H1 (cell line): ENCODE data around the gene BRCC3. TPM values are rescaled to one million over a fixed set of nuclear protein-coding genes. Genes with fewer than 3 reads are reported as not detected.
A peak's percentile ranks its signal among the peaks of the same experiment; 100 is the strongest.

Experiments used
- CTCF ChIA-PET: fragments of 300-600 bp; sonication (Branson Sonifier 250); formaldehyde crosslinking; loops from one replicate; lab custom pipeline; 2021; ENCODE audit not compliant: partially characterized antibody; lab: Charles Lee
- POLR2A ChIA-PET: fragments of 300-600 bp; sonication (Branson Sonifier 250); formaldehyde crosslinking; loops from one replicate; lab custom pipeline; 2021; ENCODE audit warnings: inconsistent platforms; ENCODE audit not compliant: partially characterized antibody; lab: Charles Lee
- DNase-seq, 2 experiments: peaks; one replicate each; pipeline versions ENCODE4 v3.0.0 to v3.0.0-alpha.2; 2010 to 2022; ENCODE audit warnings: low spot score in 2 of 2, low read depth in 1 of 2, mixed read lengths in 1 of 2
- FAIRE-seq: peaks from 2 replicates; lab custom pipeline; 2011; peaks lifted over from hg19 to GRCh38; lab: Jason Lieb, UNC
- H2AFZ ChIP-seq: 2 replicates; pipeline ENCODE4 v1.8.1; 2012; ENCODE audit warnings: low read length, inconsistent platforms
- H2AK5ac ChIP-seq: 2 replicates; pipeline ENCODE4 v1.6.1; 2013; ENCODE audit warnings: low read depth, low read length
- H2BK120ac ChIP-seq: replicated peaks from 2 replicates; pipeline ENCODE3; 2013; ENCODE audit warnings: low read depth, low read length, inconsistent platforms
- H2BK12ac ChIP-seq: 2 replicates; pipeline ENCODE4 v1.6.1; 2013; ENCODE audit warnings: low read depth, low read length
- H2BK15ac ChIP-seq: 2 replicates; pipeline ENCODE4 v1.6.1; 2013; ENCODE audit warnings: low read length
- H2BK20ac ChIP-seq: 2 replicates; pipeline ENCODE4 v1.6.1; 2013; ENCODE audit warnings: low read length
- H2BK5ac ChIP-seq: 2 replicates; pipeline ENCODE4 v1.6.1; 2013; ENCODE audit warnings: low read depth, low read length
- H3K14ac ChIP-seq: 2 replicates; pipeline ENCODE4 v1.6.1; 2013; ENCODE audit warnings: inconsistent platforms; ENCODE audit not compliant: insufficient read length
- H3K18ac ChIP-seq: 2 replicates; pipeline ENCODE4 v1.6.1; 2013; ENCODE audit warnings: low read length; ENCODE audit errors: extremely low read depth
- H3K23ac ChIP-seq: 2 replicates; pipeline ENCODE4 v1.6.1; 2013; ENCODE audit warnings: inconsistent platforms; ENCODE audit not compliant: insufficient read length
- H3K23me2 ChIP-seq: 2 replicates; pipeline ENCODE4 v1.6.1; 2013; ENCODE audit warnings: low read depth, low read length
- H3K27ac ChIP-seq: 2 replicates; pipeline ENCODE4 v1.6.1; 2011; ENCODE audit warnings: low read depth, low read length, inconsistent platforms
- H3K27me3 ChIP-seq, 4 experiments: replicated peaks in 1 of 4; 1 replicate in 1 of 4; 2 replicates in 3 of 4; pipeline versions ENCODE4 v1.6.1 to v1.8.1; 2011 to 2013; ENCODE audit warnings: low read length in 3 of 4, mild to moderate bottlenecking in 3 of 4, inconsistent platforms in 2 of 4, mixed read lengths in 2 of 4, moderate library complexity in 1 of 4; ENCODE audit not compliant: control insufficient read depth in 3 of 4, insufficient read depth in 3 of 4; ENCODE audit errors: extremely low read depth in 1 of 4
- H3K36me3 ChIP-seq, 4 experiments: 2 replicates each; pipeline versions ENCODE4 v1.6.1 to v1.8.1; 2011 to 2013; ENCODE audit warnings: mild to moderate bottlenecking in 4 of 4, low read length in 3 of 4, moderate library complexity in 2 of 4, control low read depth in 1 of 4, inconsistent platforms in 1 of 4; ENCODE audit not compliant: insufficient read depth in 4 of 4, control insufficient read depth in 2 of 4
- H3K4ac ChIP-seq: replicated peaks from 2 replicates; pipeline ENCODE3; 2013; ENCODE audit warnings: low read length, low read depth, mixed read lengths, inconsistent platforms; ENCODE audit not compliant: insufficient read length
- H3K4me1 ChIP-seq, 4 experiments: replicated peaks in 1 of 4; 1 replicate in 1 of 4; 2 replicates in 3 of 4; pipeline versions ENCODE4 v1.6.1 to v1.8.1; 2011 to 2013; ENCODE audit warnings: low read length in 3 of 4, inconsistent platforms in 2 of 4, mixed read lengths in 1 of 4; ENCODE audit not compliant: insufficient read depth in 4 of 4, control insufficient read depth in 3 of 4
- H3K4me2 ChIP-seq, 2 experiments: 2 replicates each; pipeline versions ENCODE4 v1.6.1 to v1.8.1; 2011 to 2013; ENCODE audit warnings: low read depth in 2 of 2, low read length in 2 of 2, control low read depth in 1 of 2, inconsistent platforms in 1 of 2, mild to moderate bottlenecking in 1 of 2; ENCODE audit not compliant: insufficient read depth in 1 of 2
- H3K4me3 ChIP-seq, 4 experiments: fragments of 200-600, 300-600 bp in 1 of 4; sonication (generic), shearing (Covaris generic), sonication (Bioruptor Twin) in 1 of 4; 2 replicates each; pipeline versions ENCODE4 v1.5.1 to v1.8.1; 2011 to 2016; ENCODE audit warnings: low read length in 4 of 4, low read depth in 3 of 4, control low read depth in 2 of 4, inconsistent platforms in 2 of 4, mild to moderate bottlenecking in 2 of 4, mixed read lengths in 1 of 4, moderate library complexity in 1 of 4; ENCODE audit not compliant: insufficient read depth in 2 of 4; ENCODE audit errors: extremely low read depth in 1 of 4
- H3K56ac ChIP-seq: replicated peaks from 2 replicates; pipeline ENCODE3; 2013; ENCODE audit warnings: low read depth, mild to moderate bottlenecking, mixed read lengths, low read length, inconsistent platforms; ENCODE audit not compliant: insufficient read length
- H3K79me1 ChIP-seq: 2 replicates; pipeline ENCODE4 v1.6.1; 2013; ENCODE audit warnings: low read depth, low read length, control low read depth
- H3K79me2 ChIP-seq, 2 experiments: 2 replicates each; pipeline versions ENCODE4 v1.6.1 to v1.8.1; 2012 to 2013; ENCODE audit warnings: low read length in 2 of 2, mild to moderate bottlenecking in 2 of 2, inconsistent platforms in 1 of 2; ENCODE audit not compliant: insufficient read depth in 2 of 2, control insufficient read depth in 1 of 2
- H3K9ac ChIP-seq, 4 experiments: replicated peaks in 1 of 4; 1 replicate in 1 of 4; 2 replicates in 3 of 4; pipeline versions ENCODE4 v1.6.1 to v1.8.1; 2011 to 2013; ENCODE audit warnings: low read depth in 3 of 4, low read length in 3 of 4, control low read depth in 2 of 4, mild to moderate bottlenecking in 2 of 4, moderate library complexity in 2 of 4, inconsistent platforms in 1 of 4; ENCODE audit errors: extremely low read depth in 1 of 4
- H3K9me3 ChIP-seq, 2 experiments: 2 replicates each; pipeline versions ENCODE4 v1.6.1 to v1.8.1; 2012 to 2013; ENCODE audit warnings: mild to moderate bottlenecking in 2 of 2, moderate library complexity in 2 of 2, control low read depth in 1 of 2, inconsistent platforms in 1 of 2, low read depth in 1 of 2, low read length in 1 of 2, mixed read lengths in 1 of 2; ENCODE audit not compliant: insufficient read depth in 2 of 2
- H4K20me1 ChIP-seq, 2 experiments: replicated peaks in 1 of 2; 2 replicates each; pipeline versions ENCODE3 to v1.8.1; 2011 to 2013; ENCODE audit warnings: inconsistent platforms in 2 of 2, low read length in 2 of 2, mild to moderate bottlenecking in 1 of 2; ENCODE audit not compliant: insufficient read depth in 2 of 2, control insufficient read depth in 1 of 2
- H4K5ac ChIP-seq: 2 replicates; pipeline ENCODE4 v1.6.1; 2013; ENCODE audit warnings: low read length, low read depth, mixed read lengths, inconsistent platforms; ENCODE audit not compliant: insufficient read length
- H4K8ac ChIP-seq: 2 replicates; pipeline ENCODE4 v1.8.0; 2013; ENCODE audit warnings: mild to moderate bottlenecking, moderate library complexity, low read length, inconsistent platforms; ENCODE audit not compliant: insufficient read depth; ENCODE audit errors: extremely low read depth
- H4K91ac ChIP-seq: replicated peaks from 2 replicates; pipeline ENCODE3; 2013; ENCODE audit warnings: low read length, mixed read lengths, inconsistent platforms; ENCODE audit not compliant: insufficient read length
- SRF ChIP-seq: IDR thresholded peaks from 2 replicates; pipeline ENCODE4 v1.6.1; 2011; ENCODE audit warnings: mild to moderate bottlenecking, low read depth, low read length, moderate library complexity
- YY1 ChIP-seq: IDR thresholded peaks from 2 replicates; pipeline ENCODE4 v1.6.1; 2011; ENCODE audit warnings: low read depth, mild to moderate bottlenecking, low read length
- ZNF274 ChIP-seq: IDR thresholded peaks from 2 replicates; pipeline ENCODE4 v1.7.0; 2012; ENCODE audit warnings: low read length, borderline replicate concordance; ENCODE audit errors: extremely low read depth
- WGBS, 2 experiments: shearing (Covaris generic) in 1 of 2; methylation state at CpG; one replicate each; pipeline versions ENCODE4 v1.1.6 to v1.1.7; 2013 to 2015; ENCODE audit warnings: low lambda C conversion rate in 2 of 2, mixed read lengths in 2 of 2, inconsistent platforms in 1 of 2, low coverage in 1 of 2, missing lambda C conversion rate in 1 of 2; ENCODE audit not compliant: insufficient replicate concordance in 2 of 2, insufficient coverage in 1 of 2, insufficient read length in 1 of 2; ENCODE audit errors: extremely low coverage in 1 of 2, missing lambda C conversion rate in 1 of 2; 5-methylcytosine and 5-hydroxymethylcytosine counted together
- polyA plus RNA-seq, 7 experiments: library from polyadenylated mRNA; depleted of rRNA in 3 of 7; stranded (reverse) in 5 of 7; unstranded in 2 of 7; fragments of >200 nt in 5 of 7; fragments of 200-250 nt in 2 of 7; gene quantifications; 1 replicate in 5 of 7; 2 replicates in 1 of 7; 4 replicates in 1 of 7; pipeline versions ENCODE4 v1.2.1 to v1.2.3, GENCODE V29; 2011 to 2013; ENCODE audit warnings: missing spikeins in 2 of 7, mixed read lengths in 2 of 7
- total RNA-seq: library from RNA; stranded (reverse); fragmentation: NEBNext Ultra II Directional; extraction: Animal tissue kit (Norgen Biotek cat#: 25700); gene quantifications from 2 replicates; pipeline ENCODE4 v1.2.1, GENCODE V29; 2021

Gene BRCC3
- total and polyA plus RNA-seq, 2 of the 8 experiments (the other 6 are each of a cell fraction or from before 2014, with no cell fraction given), result 13.1 to 23.2 TPM

GRCh38 chrX:155056471-155056870 lies 14.8 kb upstream of the BRCC3 start:
- TF ChIP-seq SRF (peak; percentile 48; the same call in 1 of the 2 replicates), ZNF274 (no peak), YY1 (no peak)
- no peak overlapping the region for H2BK120ac ChIP-seq
- no peaks in the 10 kb centered on the region for H3K27me3 ChIP-seq
- no peak overlapping the region for H2BK12ac ChIP-seq
- H2BK5ac ChIP-seq, result no peak overlapping the region
- no peak overlapping the region for H2BK20ac ChIP-seq
- H3K4me3 ChIP-seq, result no peak overlapping the region
- H2AK5ac ChIP-seq, result no peak overlapping the region
- no peak overlapping the region for H3K14ac ChIP-seq
- no peak overlapping the region; a peak in 1 of 4 replicates for H3K4me2 ChIP-seq
- ChIA-PET CTCF (interaction anchor here (0.9 to 3.8 kb wide), 4 partner anchors 10 to 74 kb away, joined by 4 to 30 read pairs (median 12); no protein-coding TSS in a partner anchor), POLR2A (interaction anchor here (1.0 kb wide), 1 partner anchor 23 kb away, joined by 3 read pairs; no protein-coding TSS in a partner anchor)
- no peak overlapping the region for H2AFZ ChIP-seq
- H3K9me3 ChIP-seq, result no peaks in the 10 kb centered on the region
- no peak overlapping the region for H4K5ac ChIP-seq
- no peak overlapping the region for H3K18ac ChIP-seq
- no peaks in the 10 kb centered on the region for H3K79me2 ChIP-seq
- H3K36me3 ChIP-seq, result peaks cover 0 to 7% (median 0%) of the 10 kb centered on the region in 4 experiments; a peak in 2 of 8 replicates
- H3K56ac ChIP-seq, result no peak overlapping the region
- no peak overlapping the region for H3K27ac ChIP-seq
- no peak overlapping the region for H2BK15ac ChIP-seq
- H3K23me2 ChIP-seq, result no peaks in the 10 kb centered on the region
- H4K91ac ChIP-seq, result no peak overlapping the region
- DNase-seq, result no peak
- H3K23ac ChIP-seq, result no peak overlapping the region
- WGBS, 2 experiments, result 100% methylated on average over 1 of the region's 1 CpG; no CpG with 5 or more reads in 1 of the 2 experiments
- no peaks in the 10 kb centered on the region for H3K79me1 ChIP-seq
- H3K4me1 ChIP-seq, result no peaks in the 10 kb centered on the region
- no peak overlapping the region for H3K4ac ChIP-seq
- no peak overlapping the region for H4K8ac ChIP-seq
- FAIRE-seq, result no peak
- H4K20me1 ChIP-seq, result no peaks in the 10 kb centered on the region
- H3K9ac ChIP-seq, result no peak overlapping the region
